Cerebellar nuclear complex (tissue), 1 donor: Measurements from ENCODE around the gene EFNA3.
"Not testable (repeated sequence)": the region's sequence is repeated elsewhere in the genome, so short reads cannot be mapped to it uniquely, and the experiment has no call there.

Experiments used
- DNase-seq, 2 experiments: peaks; one replicate each; lab custom pipeline; 2025; lab: John Stamatoyannopoulos, UW

EFNA3 gene

DNA sequence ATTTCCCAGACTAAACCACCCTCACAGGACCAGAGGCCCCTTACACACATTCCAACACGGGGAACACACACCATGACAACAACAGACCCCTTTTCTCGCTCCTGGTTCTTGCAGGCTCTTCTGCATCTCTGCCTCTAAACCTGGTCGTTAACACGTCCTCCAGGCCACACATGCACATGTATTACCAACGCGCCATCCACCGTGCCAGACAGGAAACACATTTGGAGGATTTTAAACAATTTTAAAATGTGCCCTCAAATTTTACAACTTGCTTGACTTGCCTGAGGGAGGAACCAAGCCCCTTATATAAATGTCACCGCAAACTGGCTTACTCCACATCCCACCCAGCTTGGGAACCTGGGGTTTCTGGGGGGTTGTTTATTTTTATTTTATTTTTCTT, 32.2 kb downstream of the EFNA3 start:
- no peak for DNase-seq

GRCh38 chr1:155113450-155113980, 34.9 kb downstream of the EFNA3 start:
- no peak for DNase-seq

GRCh38 chr1:155116113-155116764, 37.6 kb downstream of the EFNA3 start:
- DNase-seq, result no peak

- DNase-seq, result no peak
These were observed 39.0 kb downstream of the EFNA3 start for GRCh38 chr1:155117610-155118009.

- not testable (repeated sequence) for DNase-seq
These were observed 39.5 kb downstream of the EFNA3 start for GRCh38 chr1:155118090-155118489.

DNA sequence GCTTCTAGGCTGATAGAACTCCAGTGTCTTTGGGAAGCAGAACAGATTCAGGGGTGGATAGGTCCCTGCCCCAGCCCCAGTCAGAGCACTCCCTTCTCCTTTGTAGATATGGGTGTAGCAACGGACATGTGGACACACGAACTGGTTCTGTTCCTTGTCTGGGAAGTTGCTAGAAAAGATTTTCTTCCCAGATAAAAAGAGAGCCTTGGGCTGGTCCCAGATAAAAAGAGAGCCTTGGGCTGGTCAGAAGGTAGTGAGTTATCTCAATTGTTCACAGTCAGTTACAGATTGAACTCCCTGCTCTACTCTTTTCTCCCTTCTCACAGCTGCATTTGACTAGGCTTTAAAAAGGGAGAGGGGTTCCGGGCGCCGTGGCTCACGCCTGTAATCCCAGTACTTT, 41.6 kb downstream of the EFNA3 start:
- no peak for DNase-seq

GRCh38 chr1:155121249-155121648, 42.6 kb downstream of the EFNA3 start:
- no peak for DNase-seq

- DNase-seq, result no peak
These were observed 43.7 kb downstream of the EFNA3 start for GRCh38 chr1:155122308-155122707.

DNA sequence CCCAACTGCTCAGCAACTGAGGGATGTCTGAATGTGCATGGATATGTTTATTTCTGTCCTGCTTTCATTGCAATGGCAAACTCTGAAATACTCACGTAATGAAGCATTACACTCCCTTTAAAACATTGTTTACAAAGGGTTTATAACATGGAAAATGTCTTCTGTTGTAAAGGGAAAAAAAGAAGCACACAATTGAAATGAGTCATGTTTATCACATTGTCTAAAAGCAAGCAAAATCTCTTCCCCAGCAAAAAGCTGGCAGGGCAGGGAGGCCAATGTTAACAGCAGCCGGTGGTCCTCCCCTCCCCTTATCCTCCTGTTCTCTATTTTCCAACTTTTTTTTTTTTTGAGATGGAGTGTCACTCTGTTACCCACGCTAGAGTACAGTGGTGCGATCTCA, 45.2 kb downstream of the EFNA3 start:
- no peak for DNase-seq

- no peak for DNase-seq
These were observed 46.1 kb downstream of the EFNA3 start for GRCh38 chr1:155124503-155125463.

- DNase-seq, result no peak
These were observed 46.9 kb downstream of the EFNA3 start for GRCh38 chr1:155125511-155125945.

DNA sequence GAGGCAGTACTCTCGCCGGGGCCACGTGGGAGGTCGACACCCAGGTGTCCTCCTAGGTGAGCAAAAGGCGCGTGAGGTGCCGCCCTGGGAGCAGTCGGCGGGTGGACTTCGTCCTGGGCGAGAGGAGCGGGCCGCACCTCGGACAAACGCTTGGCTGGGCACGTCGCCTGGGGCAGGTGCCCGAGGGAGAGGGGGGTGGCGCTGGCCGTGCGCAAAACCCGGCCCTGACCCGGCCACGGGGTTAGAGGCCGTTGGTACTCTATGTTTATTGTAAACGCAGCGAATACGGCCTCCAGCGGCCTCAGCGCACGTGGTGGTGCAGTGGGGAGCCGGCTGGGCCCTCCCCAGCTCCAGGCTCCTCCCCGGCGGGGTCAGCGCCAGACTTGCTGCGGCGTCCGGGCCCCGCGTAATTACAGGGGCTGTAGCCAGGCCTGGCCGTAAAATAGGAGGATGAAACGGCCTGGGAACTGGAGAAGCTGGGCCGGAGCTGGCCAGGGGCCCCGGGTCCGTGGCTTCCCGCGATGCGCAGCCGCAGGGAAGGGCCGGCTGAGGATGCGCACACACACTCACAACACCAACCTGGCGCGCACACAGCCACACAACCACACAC, 47.4 kb downstream of the EFNA3 start:
- peak; percentile 37 to 46 for DNase-seq

DNA sequence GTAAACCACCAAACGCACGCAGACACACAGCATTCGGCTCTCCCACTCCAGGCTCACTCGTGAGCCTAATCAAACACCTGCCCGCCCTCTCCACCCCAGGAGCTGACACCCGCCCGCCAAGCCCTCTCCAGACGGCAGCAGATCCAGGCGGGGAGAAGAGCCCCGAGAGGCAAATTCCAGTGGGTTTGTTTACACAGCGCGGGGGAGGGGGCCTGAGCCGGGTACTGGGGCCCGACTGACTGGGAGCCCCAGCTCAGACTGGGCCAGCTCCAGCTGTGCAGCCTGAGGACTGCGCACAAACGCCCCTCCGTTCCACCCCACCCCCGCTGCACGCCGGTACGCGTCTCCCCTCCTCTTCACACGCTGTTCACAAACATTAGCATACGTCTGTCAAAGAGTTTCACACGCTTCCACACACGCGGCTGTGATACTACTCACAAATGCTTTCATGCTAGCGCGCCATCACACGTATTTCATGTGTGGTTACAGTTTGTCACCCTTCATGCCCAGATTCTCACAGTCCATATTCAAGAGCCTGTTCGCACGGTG, 48.0 kb downstream of the EFNA3 start:
- no peak for DNase-seq

DNA sequence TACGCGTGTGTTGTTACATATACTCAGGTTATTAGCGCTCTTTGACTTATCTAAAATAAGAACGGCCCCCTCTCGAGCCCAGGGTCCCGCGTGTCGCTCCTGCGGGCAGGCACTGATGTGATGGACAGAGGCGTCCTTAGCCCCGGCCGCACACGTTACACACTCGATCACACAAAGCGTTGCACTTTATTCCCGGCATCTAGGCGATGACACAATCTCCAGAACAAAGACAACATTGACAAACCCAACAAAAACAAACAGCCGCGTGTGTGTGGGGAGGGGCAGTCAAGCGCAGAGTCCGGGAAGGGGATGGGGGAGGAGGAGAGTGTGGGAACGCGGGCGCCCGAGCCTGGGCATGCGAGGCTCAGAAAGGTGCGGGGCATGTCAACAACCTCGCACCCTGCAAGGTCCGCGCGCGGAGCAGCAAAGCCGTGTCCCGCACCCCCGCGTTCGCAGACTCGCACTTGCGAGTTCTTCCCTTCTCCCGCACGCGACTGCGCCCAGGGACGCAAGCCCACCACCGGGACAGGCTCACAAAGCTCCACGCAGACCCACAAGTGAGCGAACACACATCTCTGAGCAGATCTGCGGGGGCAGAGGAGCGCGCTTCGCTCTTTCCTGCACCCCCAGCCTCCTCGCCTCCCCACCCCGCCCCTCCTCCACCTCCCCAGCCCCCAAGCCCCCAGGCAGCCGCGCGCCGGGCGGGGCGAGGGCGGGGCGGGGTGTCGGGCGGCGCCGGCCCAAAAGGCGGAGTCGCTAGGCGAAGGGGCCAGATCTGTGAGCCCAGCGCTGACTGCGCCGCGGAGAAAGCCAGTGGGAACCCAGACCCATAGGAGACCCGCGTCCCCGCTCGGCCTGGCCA, 48.7 kb downstream of the EFNA3 start, which contains the start of gene EFNA1:
Gene EFNA1 (plus strand): TSS at position 772 of the 862 bp plus-strand sequence. CDS start 102 bp downstream, outside the sequence.
- DNase-seq, result peak in 1 of 2 experiments; percentile 41

- DNase-seq, result no peak
These were observed 49.5 kb downstream of the EFNA3 start for GRCh38 chr1:155127967-155128754.

- DNase-seq, result no peak
These were observed 50.3 kb downstream of the EFNA3 start for GRCh38 chr1:155128755-155129473.

DNA sequence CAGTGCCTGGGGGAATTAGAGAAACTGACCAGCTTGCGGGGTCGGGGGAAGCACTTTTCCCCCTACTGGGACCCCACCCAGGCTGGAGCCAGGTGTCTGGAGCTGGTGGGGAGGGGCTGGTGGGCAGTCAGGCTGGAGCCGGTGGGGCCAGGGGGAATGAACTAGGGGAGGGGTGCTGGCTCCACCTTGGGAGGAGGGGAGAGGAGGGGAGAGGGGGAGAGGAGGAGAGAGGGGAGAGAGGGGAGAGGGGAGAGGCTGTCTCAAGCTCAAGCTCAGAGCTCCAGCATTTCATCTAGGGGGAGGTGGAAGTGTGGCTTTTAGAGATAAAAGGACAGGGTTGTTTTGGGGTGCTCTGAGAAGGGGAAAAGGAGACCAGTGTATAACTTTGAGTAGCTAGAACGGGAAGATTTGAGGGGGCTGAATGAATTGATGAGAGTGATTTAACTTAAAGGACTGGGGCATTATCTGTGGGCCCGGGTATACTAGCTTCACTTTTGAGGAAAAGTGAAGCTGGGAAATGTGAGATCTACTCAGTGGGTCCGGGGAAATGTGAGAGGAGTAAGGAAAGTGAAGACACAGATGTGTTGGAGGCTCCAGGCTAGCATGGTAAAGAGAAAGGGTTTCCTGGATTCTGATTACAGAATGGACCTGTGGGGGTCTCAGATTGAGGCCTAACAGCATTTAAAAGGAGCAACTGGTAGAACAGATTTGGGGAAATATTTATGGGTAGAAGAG, 51.8 kb downstream of the EFNA3 start:
- DNase-seq, result no peak

DNA sequence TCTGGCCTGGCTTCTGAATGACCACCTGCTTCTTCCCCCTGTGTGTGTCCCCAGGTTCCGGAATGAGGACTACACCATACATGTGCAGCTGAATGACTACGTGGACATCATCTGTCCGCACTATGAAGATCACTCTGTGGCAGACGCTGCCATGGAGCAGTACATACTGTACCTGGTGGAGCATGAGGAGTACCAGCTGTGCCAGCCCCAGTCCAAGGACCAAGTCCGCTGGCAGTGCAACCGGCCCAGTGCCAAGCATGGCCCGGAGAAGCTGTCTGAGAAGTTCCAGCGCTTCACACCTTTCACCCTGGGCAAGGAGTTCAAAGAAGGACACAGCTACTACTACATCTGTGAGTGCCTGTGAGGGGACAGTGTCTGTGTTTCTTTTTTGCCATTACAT, 52.6 kb downstream of the EFNA3 start:
- DNase-seq, result no peak

DNA sequence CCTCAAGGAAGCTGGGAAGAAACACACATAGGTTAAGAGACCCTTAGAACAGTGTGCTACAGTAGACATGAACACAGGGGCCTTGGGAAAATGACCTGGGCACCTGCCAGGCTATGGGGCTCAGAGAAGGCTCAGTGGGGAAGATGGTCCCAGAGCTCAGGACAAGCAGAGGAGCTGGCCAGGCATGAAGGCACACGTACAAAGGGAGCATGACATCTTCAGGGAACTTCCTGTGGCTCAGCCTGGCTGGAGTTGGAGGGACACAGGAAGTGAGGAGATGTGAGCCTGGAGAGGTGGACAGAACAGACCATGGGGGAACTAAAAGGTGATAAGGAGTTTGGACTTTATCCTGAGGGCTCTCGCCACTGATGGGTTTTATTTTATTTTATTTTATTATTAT, 53.2 kb downstream of the EFNA3 start:
- no peak for DNase-seq
